DMS153 treated with DMSO at 0.1 percent for 48 hours (cell line): ENCODE results near the gene ZNF837.

Source experiments
- DNase-seq: peaks from one replicate; lab custom pipeline; 2025; ENCODE audit not compliant: unreplicated experiment; lab: John Stamatoyannopoulos, UW

Gene ZNF837

GRCh38 chr19:58325311-58326022, 55.4 kb downstream of the ZNF837 start:
- no peak for DNase-seq

GRCh38 chr19:58319241-58319640, 61.6 kb downstream of the ZNF837 start:
- no peak for DNase-seq

GRCh38 chr19:58318297-58318696, 62.5 kb downstream of the ZNF837 start:
- no peak for DNase-seq
